ENCODE measurements around the gene LUZP1.

The LUZP1 gene

DNA sequence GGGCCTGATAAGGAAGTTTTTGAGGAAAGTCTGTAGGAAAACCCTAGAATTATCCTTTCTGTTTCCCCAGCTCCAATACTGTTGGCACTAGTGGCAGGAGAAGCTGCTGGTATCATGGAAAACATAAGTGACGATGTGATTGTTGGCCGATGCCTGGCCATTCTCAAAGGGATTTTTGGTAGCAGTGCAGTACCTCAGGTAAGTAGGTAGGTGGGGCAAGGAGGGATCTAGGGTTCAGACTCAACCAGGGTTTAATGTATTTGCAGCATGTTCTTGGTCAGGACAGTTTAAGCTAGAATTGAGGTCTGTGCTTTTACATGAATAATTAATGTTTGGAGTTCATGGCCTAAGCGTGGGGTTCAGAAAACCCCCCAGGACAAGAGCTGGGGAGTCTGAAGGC is 87.3 kb downstream of the LUZP1 start:
- peak; percentile 16 for DNase-seq (ENCODE audit: low read depth)
- no peak overlapping the region for H3K4me3 ChIP-seq (ENCODE audit: low read depth, low read length)
- TF ChIP-seq MAX (IDR thresholded peaks at IDR 0.05; ENCODE audit: low read depth, low read length) (no peak), POLR2A (IDR thresholded peaks at IDR 0.05; ENCODE audit: extremely low read depth, insufficient read length) (no peak), MYC (IDR thresholded peaks at IDR 0.05; ENCODE audit: low read depth, low read length) (no peak)
- TF ChIP-seq, protein P1, sequence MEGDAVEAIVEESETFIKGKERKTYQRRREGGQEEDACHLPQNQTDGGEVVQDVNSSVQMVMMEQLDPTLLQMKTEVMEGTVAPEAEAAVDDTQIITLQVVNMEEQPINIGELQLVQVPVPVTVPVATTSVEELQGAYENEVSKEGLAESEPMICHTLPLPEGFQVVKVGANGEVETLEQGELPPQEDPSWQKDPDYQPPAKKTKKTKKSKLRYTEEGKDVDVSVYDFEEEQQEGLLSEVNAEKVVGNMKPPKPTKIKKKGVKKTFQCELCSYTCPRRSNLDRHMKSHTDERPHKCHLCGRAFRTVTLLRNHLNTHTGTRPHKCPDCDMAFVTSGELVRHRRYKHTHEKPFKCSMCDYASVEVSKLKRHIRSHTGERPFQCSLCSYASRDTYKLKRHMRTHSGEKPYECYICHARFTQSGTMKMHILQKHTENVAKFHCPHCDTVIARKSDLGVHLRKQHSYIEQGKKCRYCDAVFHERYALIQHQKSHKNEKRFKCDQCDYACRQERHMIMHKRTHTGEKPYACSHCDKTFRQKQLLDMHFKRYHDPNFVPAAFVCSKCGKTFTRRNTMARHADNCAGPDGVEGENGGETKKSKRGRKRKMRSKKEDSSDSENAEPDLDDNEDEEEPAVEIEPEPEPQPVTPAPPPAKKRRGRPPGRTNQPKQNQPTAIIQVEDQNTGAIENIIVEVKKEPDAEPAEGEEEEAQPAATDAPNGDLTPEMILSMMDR (IDR thresholded peaks at IDR 0.05; ENCODE audit: low read depth, low read length): peak; percentile 4

DNA sequence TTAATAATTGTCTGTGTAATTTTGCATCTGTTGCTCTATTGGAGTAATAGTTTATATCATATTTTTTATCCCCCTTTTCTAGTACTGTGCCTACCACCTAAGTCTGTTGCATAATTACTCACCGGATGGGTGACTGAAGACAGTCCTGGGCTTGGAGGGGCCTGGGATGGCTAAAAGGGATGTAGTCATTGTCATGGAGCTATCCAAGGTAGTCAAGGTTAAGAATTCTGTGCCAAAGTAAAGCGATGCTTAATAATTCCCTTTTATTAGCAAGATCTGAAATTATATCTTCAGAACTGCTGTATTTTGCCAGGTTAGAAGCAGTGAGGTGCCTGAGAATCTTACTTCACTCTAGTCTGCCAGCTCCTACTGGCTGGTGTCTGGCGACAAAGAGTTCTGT is 87.8 kb downstream of the LUZP1 start:
- TF ChIP-seq MYC (IDR thresholded peaks at IDR 0.05; ENCODE audit: low read depth, low read length) (no peak), POLR2A (IDR thresholded peaks at IDR 0.05; ENCODE audit: extremely low read depth, insufficient read length) (no peak), MAX (IDR thresholded peaks at IDR 0.05; ENCODE audit: low read depth, low read length) (no peak)
- TF ChIP-seq, protein P1 (IDR thresholded peaks at IDR 0.05; ENCODE audit: low read depth, low read length): no peak
- H3K4me3 ChIP-seq (ENCODE audit: low read depth, low read length): no peak overlapping the region
- no peak for DNase-seq (ENCODE audit: low read depth)

DNA sequence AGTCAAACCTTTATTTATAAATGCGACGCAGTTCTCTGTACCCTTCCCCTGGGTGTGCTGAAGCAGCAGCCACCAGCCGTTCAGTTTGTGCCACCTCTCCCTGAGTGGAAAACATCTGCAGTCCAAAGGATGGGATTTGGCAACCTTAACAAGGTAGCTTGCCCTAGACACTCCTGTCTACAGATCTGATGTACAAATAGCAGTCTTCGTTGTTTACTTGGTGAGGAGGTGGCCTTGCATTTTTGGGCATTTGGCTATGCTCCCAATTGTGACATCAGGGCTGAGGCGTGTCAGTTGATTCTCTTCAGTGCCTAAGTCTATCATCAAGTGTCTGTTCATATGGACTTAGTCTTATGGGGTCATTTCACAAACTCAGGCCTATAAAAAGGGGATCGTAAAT is 89.6 kb downstream of the LUZP1 start:
- TF ChIP-seq MAX (IDR thresholded peaks at IDR 0.05; ENCODE audit: low read depth, low read length): no peak
- TF ChIP-seq POLR2A (IDR thresholded peaks at IDR 0.05; ENCODE audit: extremely low read depth, insufficient read length): no peak
- TF ChIP-seq, protein P1 (IDR thresholded peaks at IDR 0.05; ENCODE audit: low read depth, low read length): no peak
- no peak for TF ChIP-seq MYC (IDR thresholded peaks at IDR 0.05; ENCODE audit: low read depth, low read length)
- no peak overlapping the region for H3K4me3 ChIP-seq (ENCODE audit: low read depth, low read length)
- DNase-seq (ENCODE audit: low read depth): no peak

DNA sequence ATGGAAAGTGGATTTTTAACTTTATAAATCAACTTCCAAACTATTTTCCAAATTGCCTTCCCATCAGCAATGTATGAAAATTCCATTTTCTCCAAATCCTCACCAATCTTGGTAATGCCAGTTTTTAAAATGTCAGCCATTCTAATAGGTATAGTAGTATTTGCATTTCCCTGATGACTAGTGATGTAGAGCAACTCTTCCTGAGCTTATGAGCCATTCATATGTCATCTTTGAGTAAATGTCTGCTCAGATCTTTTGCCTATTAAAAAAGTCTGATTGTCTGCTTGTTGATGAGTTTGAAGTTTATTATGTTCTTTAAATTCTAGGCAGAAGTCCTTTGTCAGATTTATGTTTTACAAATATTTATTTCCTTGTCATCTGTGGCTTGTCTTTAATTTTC is 94.6 kb downstream of the LUZP1 start:
- DNase-seq (ENCODE audit: low read depth): no peak
- no peak overlapping the region for H3K4me3 ChIP-seq (ENCODE audit: low read depth, low read length)
- TF ChIP-seq, protein P1 (IDR thresholded peaks at IDR 0.05; ENCODE audit: low read depth, low read length): no peak
- TF ChIP-seq MAX (IDR thresholded peaks at IDR 0.05; ENCODE audit: low read depth, low read length) (no peak), MYC (IDR thresholded peaks at IDR 0.05; ENCODE audit: low read depth, low read length) (no peak), POLR2A (IDR thresholded peaks at IDR 0.05; ENCODE audit: extremely low read depth, insufficient read length) (no peak)

- H3K4me3 ChIP-seq (ENCODE audit: low read depth, low read length): no peak overlapping the region
- DNase-seq (ENCODE audit: low read depth): no peak
- no peak for TF ChIP-seq POLR2A (IDR thresholded peaks at IDR 0.05; ENCODE audit: extremely low read depth, insufficient read length)
- TF ChIP-seq MYC (IDR thresholded peaks at IDR 0.05; ENCODE audit: low read depth, low read length): no peak
- TF ChIP-seq, protein P1 (IDR thresholded peaks at IDR 0.05; ENCODE audit: low read depth, low read length): no peak
- TF ChIP-seq MAX (IDR thresholded peaks at IDR 0.05; ENCODE audit: low read depth, low read length): no peak
Observed at GRCh38 chr1:23069675-23070074, 99.0 kb downstream of the LUZP1 start.

DNA sequence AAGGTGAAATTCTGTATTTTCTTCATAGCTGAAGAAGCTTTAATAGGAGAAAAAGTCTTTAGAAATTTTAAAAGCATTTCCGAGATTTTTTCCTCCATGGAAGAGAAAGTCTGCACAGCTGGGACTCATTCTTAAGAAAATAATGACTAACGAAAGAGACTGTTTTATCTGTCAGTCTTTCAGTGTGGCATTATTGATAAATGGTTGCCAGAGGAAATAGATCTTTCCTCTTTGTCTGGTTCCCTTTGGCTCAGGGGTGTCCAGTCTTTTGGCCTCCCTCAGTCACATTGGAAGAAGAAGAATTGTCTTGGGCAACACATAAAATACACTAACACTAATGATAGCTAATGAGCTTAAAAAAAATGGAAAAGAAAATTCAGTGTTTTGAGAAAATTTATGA is 99.5 kb downstream of the LUZP1 start:
- no peak for DNase-seq (ENCODE audit: low read depth)
- H3K4me3 ChIP-seq (ENCODE audit: low read depth, low read length): no peak overlapping the region
- no peak for TF ChIP-seq POLR2A (IDR thresholded peaks at IDR 0.05; ENCODE audit: extremely low read depth, insufficient read length)
- no peak for TF ChIP-seq MYC (IDR thresholded peaks at IDR 0.05; ENCODE audit: low read depth, low read length)
- no peak for TF ChIP-seq MAX (IDR thresholded peaks at IDR 0.05; ENCODE audit: low read depth, low read length)
- TF ChIP-seq, protein P1 (IDR thresholded peaks at IDR 0.05; ENCODE audit: low read depth, low read length): no peak

Measured in NB4 (cell line).